ENCODE data around the gene GPC3. TPM values are rescaled to one million over a fixed set of nuclear protein-coding genes. Genes with fewer than 3 reads are reported as not detected.

The GPC3 gene
- total and polyA plus RNA-seq, 2 of the 4 experiments (the other 2 are of a cell fraction) = not detected

DNA sequence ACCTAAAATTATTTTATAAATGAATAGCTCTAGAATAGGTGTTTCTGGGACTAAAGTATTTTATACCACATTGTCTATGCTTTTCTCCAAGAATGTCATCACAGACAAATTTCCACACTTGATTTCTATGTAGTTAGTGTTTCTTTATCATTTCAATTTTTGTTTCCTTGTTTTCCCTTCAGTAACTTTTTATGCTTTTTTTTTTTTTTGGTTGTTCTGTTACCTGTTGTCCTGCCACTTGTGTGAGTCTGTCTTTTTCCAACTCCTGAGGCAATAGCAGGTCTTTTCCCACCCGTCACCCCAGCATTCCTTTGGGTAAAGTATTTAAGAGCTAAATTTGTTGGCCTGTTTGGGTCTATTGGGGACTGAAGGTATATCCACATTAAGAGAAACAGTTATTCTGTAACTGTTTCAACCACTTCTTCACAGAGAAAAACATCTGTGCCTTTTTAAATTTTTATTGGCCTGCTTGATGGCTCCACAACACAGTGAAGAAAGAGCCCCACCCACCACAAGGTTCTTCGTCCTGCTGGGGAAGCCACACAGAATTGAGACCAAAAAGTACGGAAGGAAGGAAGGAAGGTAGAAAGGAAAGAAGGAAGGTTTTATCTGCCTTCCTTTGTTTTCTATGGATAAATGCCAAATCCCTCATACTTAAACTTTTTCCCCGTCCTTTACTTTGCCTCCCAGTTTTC is 17.7 kb upstream of the GPC3 start:
- no peaks in the 10 kb centered on the region for H3K79me1 ChIP-seq (ENCODE audit: low read depth in 1 of 2, low read length in 2 of 2)
- intact Hi-C loops (cut with micrococcal nuclease) = no loop called here
- H3K36me3 ChIP-seq (ENCODE audit: control insufficient read depth, insufficient read depth, low read length) = no peaks in the 10 kb centered on the region
- no peak overlapping the region for H3K4ac ChIP-seq (ENCODE audit: low read depth, low read length)
- H3K9ac ChIP-seq (ENCODE audit: low read depth, low read length) = no peak overlapping the region
- no peak overlapping the region for H3K4me2 ChIP-seq (ENCODE audit: low read depth, low read length)
- in situ Hi-C loops (cut with MboI; ENCODE audit: low sequenced_read_pairs) = no loop called here
- no peak overlapping the region for H2AK5ac ChIP-seq (ENCODE audit: low read depth, low read length)
- no peak overlapping the region for H2BK5ac ChIP-seq (ENCODE audit: low read depth, low read length, poor library complexity, severe bottlenecking)
- no peak overlapping the region for H4K8ac ChIP-seq (ENCODE audit: low read depth in 2 of 2, low read length in 2 of 2)
- POLR2A ChIA-PET (ENCODE audit: unreplicated experiment) = no interaction called here
- no peak overlapping the region for H2AK9ac ChIP-seq (replicated peaks; ENCODE audit: low read depth, low read length, poor library complexity)
- H3K56ac ChIP-seq (ENCODE audit: extremely low read depth, insufficient read depth, low read length) = no peak overlapping the region
- no peak overlapping the region for H2BK15ac ChIP-seq (ENCODE audit: low read depth, low read length)
- no peak overlapping the region for H2AFZ ChIP-seq (replicated peaks; ENCODE audit: low read length, poor library complexity)
- no peak overlapping the region for H3K23ac ChIP-seq (ENCODE audit: low read depth, low read length)
- no TSS peak for BruUV-seq (replicated peaks)
- DNase-seq = no peak
- H3K4me1 ChIP-seq (ENCODE audit: control insufficient read depth, insufficient read depth, low read length) = no peaks in the 10 kb centered on the region
- no peak overlapping the region for H3K18ac ChIP-seq (ENCODE audit: low read depth, low read length)
- H4K5ac ChIP-seq (ENCODE audit: low read depth, low read length) = no peak overlapping the region
- TF ChIP-seq BHLHE40 (IDR thresholded peaks at IDR 0.05; ENCODE audit: low read depth, low read length) = no peak
- no peak for TF ChIP-seq RFX5 (IDR thresholded peaks at IDR 0.05; ENCODE audit: low read depth, low read length)
- no peak for ATAC-seq (ENCODE audit: low read depth)
- no CpG with 5 or more reads among the region's 4 CpGs for WGBS, 2 experiments (ENCODE audit: extremely low coverage in 2 of 2, insufficient read length in 1 of 2)
- H3K9me1 ChIP-seq (ENCODE audit: insufficient read depth, low read length) = no peaks in the 10 kb centered on the region
- no peak overlapping the region for H2BK20ac ChIP-seq (ENCODE audit: low read depth, low read length)
- dilution Hi-C loops (cut with HindIII; ENCODE audit: low sequenced_read_pairs, unreplicated experiment) = no loop called here
- no peak overlapping the region for H3K4me3 ChIP-seq (ENCODE audit: insufficient read depth, low read depth, low read length)
- H3K27me3 ChIP-seq (ENCODE audit: control insufficient read depth, insufficient read depth, low read length) = peaks cover 2% of the 10 kb centered on the region; the same call in 1 of the 2 replicates
- CTCF ChIA-PET = interaction anchor here (0.6 kb wide), 1 partner anchor 17 kb away, joined by 6 read pairs; no protein-coding TSS in a partner anchor
- no peak overlapping the region for H3K27ac ChIP-seq (ENCODE audit: insufficient read depth, low read length)
- H2BK120ac ChIP-seq (ENCODE audit: low read depth, low read length) = no peak overlapping the region
- H4K20me1 ChIP-seq (ENCODE audit: insufficient read depth, low read length) = no peaks in the 10 kb centered on the region
- H4K91ac ChIP-seq (ENCODE audit: insufficient read depth, low read depth, low read length) = no peak overlapping the region
- H3K14ac ChIP-seq (replicated peaks; ENCODE audit: low read depth, low read length) = no peak overlapping the region
- H3K9me3 ChIP-seq (ENCODE audit: control insufficient read depth, insufficient read depth, low read length) = no peaks in the 10 kb centered on the region

Data from IMR-90 (cell line).